Activated CD4-positive, alpha-beta T cell treated with anti-CD3 and anti-CD28 coated beads, Interleukin-2, amount 50 U/mL, for 4 hours (primary cell): Measurements from ENCODE around the gene GNG12.
A peak's percentile ranks its signal among the peaks of the same experiment; 100 is the strongest.
"Not testable (repeated sequence)": the region's sequence is repeated elsewhere in the genome, so short reads cannot be mapped to it uniquely, and the experiment has no call there.

Experiments used
- DNase-seq, 2 experiments: peaks; one replicate each; pipeline ENCODE4 v3.0.0-alpha.2; 2020

The GNG12 gene

DNA sequence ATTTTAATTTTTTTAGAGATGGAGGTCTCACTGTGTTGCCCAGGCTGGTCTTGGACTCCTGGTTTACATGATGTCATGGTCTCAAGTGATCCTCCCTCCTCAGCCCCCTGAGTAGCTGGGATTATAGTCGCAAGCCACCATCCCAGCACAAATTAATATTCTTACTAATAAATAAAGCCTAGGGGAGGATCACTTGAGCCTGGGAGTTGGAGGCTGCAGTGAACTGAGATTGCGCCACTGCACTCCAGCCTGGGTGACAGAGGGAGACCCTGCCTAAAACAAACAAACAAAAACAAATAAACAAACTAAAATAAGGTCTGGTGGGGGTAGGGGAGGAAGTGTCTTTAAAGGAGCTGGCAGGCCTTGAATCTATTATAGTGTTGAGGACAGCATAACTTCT is 157.0 kb downstream of the GNG12 start:
- no peak for DNase-seq

DNA sequence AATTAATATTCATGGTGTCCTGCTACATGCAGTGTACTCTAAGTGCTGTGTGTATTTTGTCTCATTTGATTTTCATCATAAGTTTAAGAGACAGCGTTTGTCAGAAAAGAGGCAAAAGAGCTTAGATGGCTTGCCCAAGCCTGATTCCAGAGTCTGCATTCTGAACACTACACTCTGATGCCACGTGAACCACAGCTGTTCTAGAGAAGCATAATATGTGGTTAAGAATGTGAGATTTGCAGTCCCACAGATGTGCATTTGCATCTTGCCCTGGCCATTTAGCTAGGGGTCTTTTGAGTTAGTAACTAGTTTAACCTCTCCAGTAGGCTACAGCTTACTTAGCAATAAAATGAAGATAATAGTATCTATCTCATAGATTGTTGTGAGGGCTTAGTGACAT is 157.5 kb downstream of the GNG12 start:
- DNase-seq, result no peak

DNA sequence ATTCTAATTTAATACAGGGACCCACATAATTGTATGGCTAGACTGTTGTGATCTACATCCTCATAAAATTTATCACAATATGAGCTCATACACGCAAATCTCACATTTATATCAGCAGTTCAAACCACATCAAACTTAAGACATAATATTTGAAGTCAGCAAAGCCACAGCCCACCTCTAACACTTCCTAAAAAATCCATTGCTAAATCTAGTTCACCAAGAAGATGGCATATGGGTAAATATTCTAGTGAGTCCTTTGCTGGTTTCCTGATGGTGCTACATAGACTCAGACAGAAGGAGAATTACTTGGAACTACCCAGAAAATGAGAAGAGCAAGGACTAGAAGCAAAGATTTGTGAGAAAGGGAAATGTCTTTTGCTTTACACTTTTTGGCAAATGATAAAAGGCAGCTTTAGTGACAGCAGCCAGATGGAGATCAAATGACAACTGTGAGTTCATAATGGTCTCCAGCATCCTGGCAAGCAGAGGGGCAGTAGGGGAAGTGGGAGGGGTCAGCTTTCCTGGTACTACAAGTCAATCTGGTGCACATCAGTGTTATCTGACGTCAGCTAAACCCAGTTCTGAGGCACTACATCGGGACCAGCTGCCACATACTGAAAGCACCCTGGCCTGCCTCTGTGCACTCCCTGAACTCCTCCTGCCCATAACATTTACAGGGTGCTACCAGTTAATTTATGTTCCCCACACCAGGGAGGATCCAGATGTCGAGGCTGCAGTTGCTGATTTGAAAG is 158.8 kb downstream of the GNG12 start:
- DNase-seq, result peak; percentile 13 to 18

DNA sequence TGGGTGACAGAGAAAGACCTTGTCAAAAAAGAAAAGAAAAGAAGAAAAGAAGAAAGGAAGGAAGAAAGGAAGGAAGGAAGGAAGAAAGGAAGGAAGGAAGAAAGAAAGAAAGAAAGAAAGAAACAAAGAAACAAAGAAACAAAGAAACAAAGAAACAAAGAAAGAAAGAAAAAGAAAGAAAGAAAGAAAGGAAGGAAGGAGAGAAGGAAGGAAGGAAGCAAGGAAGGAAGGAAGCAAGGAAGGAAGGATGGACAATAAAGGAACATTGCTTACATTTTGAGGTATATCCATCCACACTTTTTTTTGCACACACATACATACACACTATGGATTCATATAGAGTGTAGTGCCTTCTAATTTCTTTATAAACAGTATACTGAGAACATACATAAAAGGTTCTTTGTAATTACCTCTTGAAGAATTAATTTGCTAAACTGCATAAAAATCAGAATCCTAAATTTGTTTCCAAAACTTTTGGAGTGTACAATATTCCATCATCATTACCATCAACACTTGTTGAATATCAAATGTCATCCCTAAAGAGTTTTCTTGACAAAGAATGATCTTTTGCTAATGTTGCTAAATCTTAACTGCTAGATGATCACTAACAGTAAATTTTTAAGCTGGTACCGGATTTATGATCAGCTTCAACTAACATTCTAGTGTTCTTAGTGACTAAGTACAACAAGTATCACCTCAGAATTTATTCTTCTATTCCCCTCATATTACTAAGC is 159.6 kb downstream of the GNG12 start:
- DNase-seq, result no peak

DNA sequence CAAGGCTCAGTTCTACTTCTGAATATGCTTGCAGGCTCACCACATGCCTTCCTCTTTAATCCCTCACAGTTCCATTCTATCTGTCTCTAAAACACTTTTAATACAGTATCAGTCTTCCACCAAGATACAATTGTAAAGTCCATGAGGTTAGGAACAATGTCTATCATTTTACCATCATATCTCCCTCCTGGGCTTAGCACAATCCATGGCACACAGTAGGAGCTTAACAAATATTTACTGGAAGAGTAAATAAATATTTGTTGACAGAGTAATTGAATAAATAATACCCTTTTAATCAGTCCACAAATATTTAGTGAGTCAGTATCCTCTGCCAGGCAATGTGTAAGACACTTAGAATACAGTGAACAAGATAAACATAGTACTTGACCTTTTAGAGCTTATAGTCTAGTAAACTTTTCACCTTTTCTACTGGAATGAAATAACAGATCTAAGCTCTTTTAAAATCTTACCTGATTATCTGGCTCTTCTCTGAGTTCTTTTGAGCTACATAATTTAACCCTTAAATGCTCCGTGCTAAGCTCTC is 160.9 kb downstream of the GNG12 start:
- DNase-seq, result no peak

DNA sequence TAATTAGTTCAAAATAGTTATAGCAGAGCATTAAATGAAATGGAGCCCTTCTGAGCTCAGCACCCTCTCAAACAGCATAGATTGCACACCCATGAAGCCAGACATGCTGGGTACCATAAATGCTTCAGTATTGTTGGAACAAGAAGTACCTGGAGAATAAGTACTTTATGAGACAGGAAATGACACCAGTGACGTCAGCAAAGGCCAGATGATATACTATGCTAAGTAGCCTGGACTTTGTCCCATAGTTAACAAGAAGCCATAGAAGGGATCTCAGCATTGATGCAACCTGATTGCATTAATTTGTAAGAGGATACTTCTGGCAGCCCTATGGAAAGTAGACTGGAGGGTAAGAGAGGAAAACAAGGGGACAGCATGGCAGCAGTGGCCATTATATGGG is 164.6 kb downstream of the GNG12 start:
- DNase-seq, result no peak

DNA sequence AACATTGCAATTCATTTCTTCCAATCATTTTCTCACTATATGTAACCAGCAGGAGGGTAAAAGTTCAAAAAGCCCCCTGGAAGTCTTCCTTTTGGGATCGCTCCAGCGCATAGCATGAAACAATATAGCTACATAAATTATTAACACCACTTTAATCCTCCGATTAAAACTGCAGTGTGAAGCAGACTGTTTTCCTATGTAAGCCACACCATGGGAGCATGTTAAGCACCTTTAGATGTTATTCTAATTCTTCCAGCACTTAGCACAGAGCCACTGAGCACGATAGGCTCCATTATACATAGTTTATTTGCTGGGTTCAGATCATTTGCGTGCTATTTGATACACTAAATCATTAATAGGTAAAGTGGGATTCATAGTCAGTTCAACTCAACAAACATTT is 166.6 kb downstream of the GNG12 start:
- DNase-seq, result no peak

DNA sequence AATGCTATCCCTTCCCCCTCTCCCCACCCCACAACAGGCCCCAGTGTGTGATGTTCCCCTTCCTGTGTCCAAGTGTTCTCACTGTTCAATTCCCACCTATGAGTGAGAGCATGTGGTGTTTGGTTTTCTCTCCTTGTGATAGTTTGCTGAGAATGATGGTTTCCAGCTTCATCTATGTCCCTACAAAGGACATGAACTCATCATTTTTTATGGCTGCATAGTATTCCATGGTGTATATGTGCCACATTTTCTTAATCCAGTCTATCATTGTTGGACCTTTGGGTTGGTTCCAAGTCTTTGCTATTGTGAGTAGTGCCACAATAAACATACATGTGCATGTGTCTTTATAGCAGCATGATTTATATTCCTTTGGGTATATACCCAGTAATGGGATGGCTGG is 168.0 kb downstream of the GNG12 start:
- DNase-seq, result not testable (repeated sequence)

DNA sequence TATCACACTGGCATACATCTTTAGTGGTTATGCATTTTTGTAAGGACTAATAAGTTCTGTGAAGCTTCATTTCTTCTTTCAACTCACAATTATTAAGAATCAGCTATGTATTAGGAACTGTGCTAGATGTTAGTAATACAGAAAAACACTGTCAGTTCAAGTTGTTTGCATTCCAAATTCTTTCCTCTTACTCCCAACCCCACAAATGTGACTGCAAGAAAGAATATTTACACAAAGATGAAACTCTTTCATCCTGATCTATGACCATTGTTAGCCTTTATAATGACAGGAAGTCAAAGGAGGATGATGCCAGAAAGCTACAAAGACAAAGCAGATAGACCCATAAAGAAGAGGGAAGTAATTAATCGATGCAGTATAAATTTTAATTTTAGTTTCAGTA is 169.2 kb downstream of the GNG12 start:
- DNase-seq, result no peak

DNA sequence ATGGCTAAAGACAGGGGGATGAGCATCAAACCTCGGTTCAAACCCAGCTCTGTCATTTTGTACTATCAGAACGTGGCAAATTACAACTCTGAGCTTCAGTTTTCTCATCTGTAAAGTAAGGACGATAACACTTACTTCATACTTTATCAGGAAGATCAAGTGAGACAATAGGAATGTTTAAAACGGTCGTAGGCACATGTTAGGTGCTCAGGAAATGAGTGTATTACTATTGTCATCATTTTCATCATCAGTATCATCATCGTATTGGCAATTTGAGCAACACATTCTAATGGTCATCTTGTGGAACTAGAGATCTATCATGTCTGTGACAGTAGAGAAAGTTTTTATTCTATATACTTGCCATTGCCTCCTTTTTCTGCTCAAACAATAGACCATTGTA is 170.4 kb downstream of the GNG12 start:
- DNase-seq, result no peak

DNA sequence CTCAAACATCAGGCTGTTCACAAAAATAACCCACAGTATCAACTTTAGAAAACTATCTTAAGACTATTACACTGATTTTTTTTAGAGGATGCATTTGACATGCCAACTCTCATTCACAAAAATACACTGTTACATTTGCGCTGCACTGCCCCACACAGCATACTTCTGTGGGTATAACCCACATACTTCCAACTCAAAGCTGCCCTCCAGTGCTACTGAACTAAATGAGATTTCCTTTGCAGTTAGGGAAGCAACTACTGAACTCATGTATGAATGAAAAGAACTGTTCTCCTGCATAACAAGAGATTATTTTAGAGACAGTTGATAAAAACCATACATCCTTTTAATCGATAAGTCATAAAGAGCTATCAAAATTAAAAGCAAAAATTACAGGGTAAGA is 174.0 kb downstream of the GNG12 start:
- DNase-seq, result no peak

DNA sequence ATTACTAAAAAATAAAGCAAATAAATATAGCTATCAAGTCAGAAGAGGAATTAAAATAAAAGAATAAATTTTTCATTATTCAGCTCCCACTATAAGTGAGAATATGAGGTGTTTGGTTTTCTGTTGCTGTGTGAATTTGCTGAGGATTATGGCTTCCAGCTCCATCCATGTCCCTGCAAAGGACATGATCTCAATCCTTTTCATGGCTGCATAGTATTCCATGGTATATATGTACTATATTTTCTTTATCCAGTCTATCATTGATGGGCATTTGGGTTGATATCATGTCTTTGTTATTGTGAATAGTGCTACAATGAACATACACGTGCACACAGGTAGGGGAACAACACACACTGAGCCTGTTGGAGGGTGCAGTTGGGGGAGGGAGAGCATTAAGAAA is 176.1 kb downstream of the GNG12 start:
- DNase-seq, result not testable (repeated sequence)

DNA sequence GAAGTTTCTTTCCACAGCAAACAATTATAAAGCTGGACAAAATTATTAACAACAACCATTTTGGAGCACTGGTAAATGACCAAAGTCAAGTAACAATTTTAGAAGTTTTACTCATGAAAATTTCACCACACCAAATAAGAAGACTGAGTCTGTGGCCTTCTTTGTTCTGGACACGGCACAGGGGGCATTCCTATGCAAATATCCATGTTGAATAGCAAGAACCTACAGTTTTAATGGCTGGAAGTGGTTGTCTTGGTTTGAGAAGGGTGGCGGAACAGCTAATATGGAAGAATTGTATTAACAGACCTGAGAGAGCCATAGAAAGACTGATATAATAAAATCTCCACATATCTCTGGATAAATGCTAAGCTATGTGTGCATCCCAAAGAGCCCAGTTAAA is 177.7 kb downstream of the GNG12 start:
- no peak for DNase-seq

DNA sequence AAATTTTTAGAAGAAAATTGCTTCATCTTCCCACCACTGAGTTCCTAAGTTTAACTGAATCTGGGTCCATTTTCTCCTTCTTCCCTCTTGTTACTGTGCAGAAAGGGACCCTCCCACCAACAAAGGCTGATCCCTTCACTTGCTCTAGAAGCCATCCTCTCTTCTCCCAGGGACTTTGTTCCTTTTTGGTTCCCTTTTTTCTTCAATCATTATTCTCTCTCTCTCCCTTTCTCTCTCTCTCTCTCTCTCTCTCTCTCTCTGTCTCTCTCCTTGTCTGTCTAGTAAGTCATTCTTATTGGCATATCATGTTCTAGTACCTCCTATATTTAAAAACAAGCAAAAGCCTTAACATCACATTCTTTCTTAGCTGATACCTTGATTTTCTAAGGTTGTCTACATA is 180.0 kb downstream of the GNG12 start:
- DNase-seq, result no peak

DNA sequence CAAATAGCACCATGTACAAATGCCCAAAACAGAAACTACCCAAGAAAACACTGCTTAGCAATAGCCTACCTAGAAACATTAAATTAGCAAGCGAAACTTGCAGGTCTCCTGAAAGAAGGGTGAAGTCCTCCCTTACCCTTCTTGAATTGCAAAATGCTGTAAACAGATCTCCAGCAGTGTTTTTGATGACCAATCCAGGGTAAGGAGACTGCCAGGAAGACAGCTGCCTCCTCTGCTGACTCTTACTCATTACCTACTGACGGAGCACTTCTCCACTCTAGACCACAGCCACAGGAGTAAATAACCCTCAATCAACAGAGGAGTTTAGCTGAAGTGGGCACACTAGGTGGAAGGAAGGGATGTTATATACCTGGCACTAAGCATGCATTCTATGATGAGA is 180.5 kb downstream of the GNG12 start:
- no peak for DNase-seq
